Stimulated activated memory B cell treated with anti-CD40 and anti-IgM and Interleukin-4, amounts not matched to agents 10 μg/mL and 1 μg/mL and 100 μg/mL, for 72 hours (primary cell): ENCODE results near the gene MFSD2B.
"Not testable (repeated sequence)": the region's sequence is repeated elsewhere in the genome, so short reads cannot be mapped to it uniquely, and the experiment has no call there.

ENCODE experiments used
- ATAC-seq: fragments of 150-1000 bp; cut with Tn5 transposase; 2 replicates; pipeline ENCODE4 v1.10.0; 2021
- H3K27ac Mint-ChIP-seq: one replicate; pipeline ENCODE4 v1.8.0; 2022; ENCODE audit warnings: mild to moderate bottlenecking, mixed read lengths
- H3K27me3 Mint-ChIP-seq: one replicate; pipeline ENCODE4 v1.8.0; 2022; ENCODE audit warnings: mixed read lengths
- H3K36me3 Mint-ChIP-seq: one replicate; pipeline ENCODE4 v1.8.0; 2022; ENCODE audit warnings: mixed read lengths
- H3K4me1 Mint-ChIP-seq: one replicate; pipeline ENCODE4 v1.8.0; 2022; ENCODE audit warnings: mixed read lengths
- H3K4me3 Mint-ChIP-seq: one replicate; pipeline ENCODE4 v1.8.0; 2022; ENCODE audit warnings: mild to moderate bottlenecking, moderate library complexity, mixed read lengths
- H3K9me3 Mint-ChIP-seq: one replicate; pipeline ENCODE4 v1.8.0; 2022; ENCODE audit warnings: mixed read lengths

Gene MFSD2B

DNA sequence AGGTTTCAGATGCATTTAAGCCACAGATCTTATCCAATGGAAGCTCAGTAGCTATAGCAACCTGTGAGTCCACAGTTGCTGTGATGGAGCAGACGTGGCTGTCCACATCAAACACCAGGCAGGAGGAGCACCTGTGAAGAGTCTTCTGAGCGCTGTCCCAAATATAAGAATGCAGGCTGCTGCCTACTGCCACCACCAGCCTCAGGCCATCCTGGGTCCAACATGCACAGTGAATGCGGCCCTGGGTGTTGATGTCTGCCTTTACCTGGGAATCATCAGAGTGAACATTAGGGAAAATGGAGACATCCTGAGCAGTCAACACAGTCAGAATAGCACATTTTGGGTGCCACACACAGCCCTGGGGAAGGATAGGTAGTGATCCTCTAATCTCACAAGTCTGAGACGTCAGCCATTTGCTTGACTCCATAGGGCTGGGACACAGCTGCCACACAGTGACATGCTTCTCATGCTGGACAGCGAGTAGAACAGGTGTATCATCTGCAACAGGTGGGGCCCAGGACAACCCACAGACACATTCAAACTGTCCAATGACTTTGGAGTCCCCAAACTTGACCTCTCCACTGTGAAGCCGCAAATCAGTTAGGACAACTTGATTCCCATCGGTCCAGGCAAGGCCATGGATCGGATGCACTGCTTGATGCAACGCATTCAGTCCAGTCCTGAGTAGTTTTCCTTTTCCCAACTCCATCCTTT, 29.1 kb downstream of the MFSD2B start:
- H3K9me3 Mint-ChIP-seq: no peaks in the 10 kb centered on the region
- ATAC-seq: no peak
- H3K27ac Mint-ChIP-seq: no peak overlapping the region
- H3K4me1 Mint-ChIP-seq: peaks cover 18% of the 10 kb centered on the region
- peaks cover 23% of the 10 kb centered on the region for H3K36me3 Mint-ChIP-seq
- H3K27me3 Mint-ChIP-seq: no peaks in the 10 kb centered on the region
- no peak overlapping the region for H3K4me3 Mint-ChIP-seq

DNA sequence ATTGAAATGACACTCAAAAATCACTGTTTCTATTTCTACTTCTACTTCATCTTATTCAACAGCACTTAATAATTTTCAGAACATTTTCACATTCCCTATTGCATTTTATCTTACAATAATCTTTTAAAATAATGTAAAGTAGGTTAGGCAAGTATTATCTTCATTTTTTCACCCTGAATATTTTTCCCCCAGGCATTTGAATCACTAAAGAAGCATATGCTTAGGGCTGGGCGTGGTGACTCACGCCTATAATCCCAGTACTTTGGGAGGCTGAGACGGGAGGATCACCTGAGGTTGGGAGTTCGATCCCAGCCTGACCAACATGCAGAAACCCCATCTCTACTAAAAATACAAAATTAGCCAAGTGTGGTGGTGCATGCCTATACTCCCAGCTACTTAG, 30.6 kb downstream of the MFSD2B start:
- H3K27ac Mint-ChIP-seq: no peak overlapping the region

DNA sequence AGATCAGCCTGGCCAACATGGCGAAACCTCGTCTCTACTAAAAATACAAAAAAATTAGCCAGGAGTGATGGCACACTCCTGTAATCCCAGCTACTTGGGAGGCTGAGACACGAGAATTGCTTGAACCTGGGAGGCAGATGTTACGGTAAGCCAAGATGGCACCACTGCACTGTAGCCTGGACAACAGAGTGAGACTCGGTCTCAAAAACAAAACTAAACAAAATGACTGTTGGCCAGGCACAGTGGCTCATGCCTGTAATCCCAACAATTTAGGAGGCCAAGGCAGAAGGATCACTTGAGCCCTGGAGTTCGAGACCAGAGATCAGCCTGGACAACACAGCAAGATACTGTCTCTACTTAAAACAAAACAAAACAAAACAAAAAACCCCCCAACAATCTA, 33.2 kb downstream of the MFSD2B start:
- H3K27ac Mint-ChIP-seq, H3K9me3 Mint-ChIP-seq, H3K4me3 Mint-ChIP-seq, ATAC-seq, H3K27me3 Mint-ChIP-seq: not testable (repeated sequence)
- H3K4me1 Mint-ChIP-seq: peaks cover 33% of the 10 kb centered on the region
- peaks cover 14% of the 10 kb centered on the region for H3K36me3 Mint-ChIP-seq

More for the DNA sequence above, 30.6 kb downstream of the MFSD2B start:
- Mint-ChIP-seq H3K9me3 (no peaks in the 10 kb centered on the region), H3K4me3 (no peak overlapping the region), H3K27me3 (no peaks in the 10 kb centered on the region), H3K36me3 (peaks cover 23% of the 10 kb centered on the region), H3K4me1 (peaks cover 21% of the 10 kb centered on the region)
- no peak for ATAC-seq

DNA sequence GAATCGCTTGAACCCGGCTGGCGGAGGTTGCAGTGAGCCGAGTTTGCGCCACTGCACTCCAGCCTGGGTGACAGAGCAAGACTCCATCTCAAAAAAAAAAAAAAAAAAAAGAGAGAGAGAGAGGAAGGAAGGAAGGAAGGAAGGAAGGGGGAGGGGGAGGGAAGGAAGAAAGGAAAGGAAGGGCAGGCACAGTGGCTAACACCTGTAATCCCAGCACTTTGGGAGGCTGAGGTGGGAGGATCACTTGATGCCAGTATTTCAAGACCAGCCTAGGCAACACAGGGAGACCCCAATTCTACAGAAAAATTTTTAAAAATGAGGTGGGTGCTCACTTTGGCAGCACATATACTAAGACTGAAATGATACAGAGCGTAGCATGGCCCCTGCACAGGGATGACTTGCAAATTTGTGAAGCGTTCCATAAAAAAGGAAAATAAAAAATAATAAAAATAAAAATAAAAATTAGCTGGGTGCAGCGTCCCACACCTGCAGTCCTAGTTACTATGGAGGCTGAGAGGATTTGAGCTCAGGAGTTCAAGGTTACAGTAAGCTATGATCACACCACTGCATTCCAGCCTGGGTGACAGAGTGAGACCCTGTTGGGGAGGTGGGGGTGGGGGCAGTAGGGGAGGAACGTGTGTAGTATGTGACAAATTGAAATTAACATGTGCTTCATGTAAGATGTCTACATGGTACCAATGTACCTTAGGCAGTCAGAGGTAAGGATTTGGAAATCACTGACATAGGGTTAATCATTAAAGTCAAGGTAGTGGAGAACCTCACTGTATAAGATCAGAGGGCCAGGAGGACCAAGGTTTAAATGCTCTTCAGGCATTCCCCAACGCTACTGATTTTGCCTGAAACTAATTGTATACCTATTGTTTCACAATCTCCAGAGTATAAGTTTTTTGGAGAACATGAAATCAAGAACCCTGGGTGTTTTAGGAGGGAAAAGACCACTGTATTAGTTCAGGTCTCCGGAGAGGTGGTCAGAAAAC, 35.9 kb downstream of the MFSD2B start:
- H3K9me3 Mint-ChIP-seq: no peaks in the 10 kb centered on the region
- H3K27ac Mint-ChIP-seq: no peak overlapping the region
- H3K27me3 Mint-ChIP-seq: no peaks in the 10 kb centered on the region
- H3K4me1 Mint-ChIP-seq: peaks cover 33% of the 10 kb centered on the region
- ATAC-seq: no peak
- no peak overlapping the region for H3K4me3 Mint-ChIP-seq
- H3K36me3 Mint-ChIP-seq: peaks cover 6% of the 10 kb centered on the region

DNA sequence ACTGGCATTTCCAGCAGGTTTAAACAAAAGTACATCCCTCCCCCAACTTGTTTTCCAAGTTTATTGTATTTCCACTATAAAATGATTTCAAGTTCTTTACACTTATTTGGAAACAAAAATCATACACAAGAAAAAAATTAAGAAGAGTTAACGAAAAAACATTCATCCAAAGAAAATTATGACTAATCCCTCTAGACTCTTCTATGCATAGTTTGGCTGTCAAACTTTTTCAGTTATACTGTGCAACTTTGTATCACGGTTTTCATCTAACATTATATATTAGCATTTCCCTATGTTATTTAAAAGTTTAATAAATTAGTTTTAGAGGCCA, 36.7 kb downstream of the MFSD2B start:
- peak overlapping the region; percentile 36 for H3K4me3 Mint-ChIP-seq
- no peaks in the 10 kb centered on the region for H3K27me3 Mint-ChIP-seq
- ATAC-seq: no peak
- H3K9me3 Mint-ChIP-seq: no peaks in the 10 kb centered on the region
- peaks cover 6% of the 10 kb centered on the region for H3K36me3 Mint-ChIP-seq
- H3K4me1 Mint-ChIP-seq: peaks cover 33% of the 10 kb centered on the region
- peak overlapping the region; percentile 81 for H3K27ac Mint-ChIP-seq

DNA sequence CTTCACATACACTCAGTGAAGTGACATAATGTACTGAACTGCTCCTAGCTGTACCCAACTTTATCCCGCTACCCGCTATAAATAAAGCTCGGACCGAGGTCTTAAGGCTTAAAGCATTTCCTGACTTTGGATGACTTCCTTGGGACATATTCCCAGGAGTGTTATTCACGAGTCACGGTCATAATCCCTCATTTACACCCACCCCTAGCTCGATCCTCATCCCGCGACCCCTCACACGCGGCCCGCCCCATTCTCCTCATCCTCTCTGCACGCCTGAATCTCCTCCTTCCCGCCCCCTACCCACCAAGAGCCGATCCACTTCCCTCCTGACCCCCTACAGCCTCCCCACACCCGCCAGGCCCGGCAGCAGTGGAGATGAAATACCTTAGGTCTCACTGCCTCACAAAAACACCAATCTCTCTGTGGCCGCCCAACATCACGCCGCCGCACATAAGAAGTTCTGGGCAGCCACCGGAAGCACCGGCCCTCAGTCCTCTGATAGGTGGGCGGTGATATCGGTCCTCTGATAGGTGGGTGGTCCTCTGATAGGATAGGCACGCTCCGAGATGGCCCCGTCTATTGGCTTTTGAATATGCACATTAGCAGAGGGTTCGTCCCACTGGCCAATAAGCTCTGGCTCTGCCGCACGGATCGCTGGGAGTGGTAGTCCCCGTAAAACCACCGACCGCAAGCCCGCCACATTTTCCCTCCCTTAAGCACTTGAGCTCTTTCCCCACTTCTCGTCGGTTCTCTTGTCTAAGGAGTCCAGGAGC, 37.2 kb downstream of the MFSD2B start, which contains the start of gene WDCP:
Gene WDCP, minus strand, starts transcription at position 462 of the 773 bp plus-strand sequence. CDS start 7,897 bp downstream, outside the sequence.
- Mint-ChIP-seq H3K9me3 (no peaks in the 10 kb centered on the region), H3K27me3 (no peaks in the 10 kb centered on the region), H3K4me3 (peak within 1 kb of the TSS; percentile 89), H3K36me3 (peaks cover 6% of the 10 kb centered on the region), H3K27ac (peak within 1 kb of the TSS; percentile 81), H3K4me1 (peaks cover 33% of the 10 kb centered on the region)
- ATAC-seq: peak; percentile 100

DNA sequence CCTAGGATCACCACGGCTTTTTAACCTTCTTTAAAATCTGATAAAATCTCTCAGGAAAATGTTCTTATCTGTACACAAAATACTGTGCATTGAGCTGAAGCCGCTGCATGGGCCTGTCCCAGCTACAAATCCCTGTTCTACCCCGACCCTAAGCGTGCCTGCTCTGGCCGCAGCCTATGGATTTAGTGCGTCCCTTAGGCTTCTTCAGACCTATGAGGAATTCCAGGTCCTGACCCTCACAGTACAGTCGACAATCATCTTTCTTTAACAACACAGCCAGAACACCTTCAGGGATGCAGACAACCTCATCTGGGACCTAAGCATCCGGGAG, 37.8 kb downstream of the MFSD2B start:
- Mint-ChIP-seq H3K27ac (peak overlapping the region; percentile 81), H3K27me3 (no peaks in the 10 kb centered on the region), H3K9me3 (no peaks in the 10 kb centered on the region), H3K36me3 (peaks cover 6% of the 10 kb centered on the region), H3K4me3 (peak overlapping the region; percentile 89), H3K4me1 (peaks cover 33% of the 10 kb centered on the region)
- ATAC-seq: no peak

DNA sequence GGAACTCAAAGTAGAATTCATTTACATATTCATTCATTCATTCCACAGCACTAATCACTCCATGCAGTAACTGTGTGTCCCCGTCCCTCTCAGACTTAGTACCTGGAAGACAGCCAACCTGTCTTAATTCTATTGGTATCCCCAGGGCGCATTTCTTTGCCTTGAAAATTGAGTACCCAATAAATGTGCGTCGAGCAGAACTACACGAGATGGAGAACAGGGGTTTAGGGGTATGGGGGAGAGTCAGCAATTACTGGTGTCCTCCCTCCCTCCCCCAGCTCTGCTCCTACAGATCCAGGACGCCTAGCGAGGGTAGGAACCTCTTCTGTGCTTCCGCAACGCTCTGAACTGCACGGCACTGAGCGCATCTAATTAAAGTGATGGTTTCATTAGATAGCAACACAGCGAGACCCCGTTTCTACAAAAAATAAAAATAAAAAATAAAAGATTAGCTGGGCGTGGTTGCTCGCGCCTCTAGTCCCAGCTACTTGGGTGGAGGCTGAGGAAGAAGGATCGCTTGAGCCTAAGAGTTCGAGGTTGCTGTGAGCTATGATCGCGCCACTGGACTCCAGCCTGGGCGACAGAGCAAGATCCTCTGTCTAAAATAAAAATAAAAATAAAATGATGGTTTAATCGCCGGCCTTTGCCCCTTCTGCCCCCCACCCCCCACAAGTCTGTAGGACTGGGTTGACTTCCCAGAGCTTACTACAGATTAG, 39.0 kb downstream of the MFSD2B start:
- Mint-ChIP-seq H3K9me3 (no peaks in the 10 kb centered on the region), H3K27ac (no peak overlapping the region), H3K4me1 (peaks cover 27% of the 10 kb centered on the region), H3K36me3 (no peaks in the 10 kb centered on the region), H3K27me3 (no peaks in the 10 kb centered on the region), H3K4me3 (peak overlapping the region; percentile 40)
- ATAC-seq: no peak

DNA sequence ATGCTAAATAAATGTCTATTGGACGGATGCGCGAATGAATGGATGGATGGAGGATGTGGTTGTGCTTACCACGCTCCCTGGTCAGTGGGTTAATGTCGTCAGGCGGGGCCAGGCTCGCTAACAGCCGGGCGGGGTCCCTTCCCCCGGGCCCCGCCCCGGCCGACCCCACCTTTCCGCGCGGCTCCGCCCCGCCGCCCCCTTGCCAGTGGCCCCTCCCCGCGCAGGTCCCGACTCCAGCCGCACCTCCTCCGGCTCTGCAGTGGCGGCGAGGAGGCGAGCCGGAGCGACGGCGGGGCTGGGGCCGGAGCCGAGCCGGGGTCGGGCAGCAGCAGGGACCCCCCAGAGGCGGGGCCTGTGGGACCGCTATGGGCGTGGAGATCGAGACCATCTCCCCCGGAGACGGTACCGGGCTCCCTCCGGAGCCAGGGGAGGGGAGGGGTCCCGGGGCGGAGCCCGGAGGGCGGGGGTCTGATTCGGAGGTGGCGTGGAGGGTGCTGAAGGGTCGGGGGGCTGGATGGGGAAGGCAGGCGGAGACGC, 39.7 kb downstream of the MFSD2B start, which contains the start of gene FKBP1B:
Gene FKBP1B, plus strand, starts transcription at position 257 of the 537 bp plus-strand sequence. Its CDS starts 109 bp downstream, at position 366.
- ATAC-seq: peak; percentile 47
- H3K4me3 Mint-ChIP-seq: peak within 1 kb of the TSS; percentile 40
- H3K27ac Mint-ChIP-seq: no peak within 1 kb of the TSS
- H3K27me3 Mint-ChIP-seq: no peaks in the 10 kb centered on the region
- no peaks in the 10 kb centered on the region for H3K36me3 Mint-ChIP-seq
- no peaks in the 10 kb centered on the region for H3K9me3 Mint-ChIP-seq
- peaks cover 27% of the 10 kb centered on the region for H3K4me1 Mint-ChIP-seq

DNA sequence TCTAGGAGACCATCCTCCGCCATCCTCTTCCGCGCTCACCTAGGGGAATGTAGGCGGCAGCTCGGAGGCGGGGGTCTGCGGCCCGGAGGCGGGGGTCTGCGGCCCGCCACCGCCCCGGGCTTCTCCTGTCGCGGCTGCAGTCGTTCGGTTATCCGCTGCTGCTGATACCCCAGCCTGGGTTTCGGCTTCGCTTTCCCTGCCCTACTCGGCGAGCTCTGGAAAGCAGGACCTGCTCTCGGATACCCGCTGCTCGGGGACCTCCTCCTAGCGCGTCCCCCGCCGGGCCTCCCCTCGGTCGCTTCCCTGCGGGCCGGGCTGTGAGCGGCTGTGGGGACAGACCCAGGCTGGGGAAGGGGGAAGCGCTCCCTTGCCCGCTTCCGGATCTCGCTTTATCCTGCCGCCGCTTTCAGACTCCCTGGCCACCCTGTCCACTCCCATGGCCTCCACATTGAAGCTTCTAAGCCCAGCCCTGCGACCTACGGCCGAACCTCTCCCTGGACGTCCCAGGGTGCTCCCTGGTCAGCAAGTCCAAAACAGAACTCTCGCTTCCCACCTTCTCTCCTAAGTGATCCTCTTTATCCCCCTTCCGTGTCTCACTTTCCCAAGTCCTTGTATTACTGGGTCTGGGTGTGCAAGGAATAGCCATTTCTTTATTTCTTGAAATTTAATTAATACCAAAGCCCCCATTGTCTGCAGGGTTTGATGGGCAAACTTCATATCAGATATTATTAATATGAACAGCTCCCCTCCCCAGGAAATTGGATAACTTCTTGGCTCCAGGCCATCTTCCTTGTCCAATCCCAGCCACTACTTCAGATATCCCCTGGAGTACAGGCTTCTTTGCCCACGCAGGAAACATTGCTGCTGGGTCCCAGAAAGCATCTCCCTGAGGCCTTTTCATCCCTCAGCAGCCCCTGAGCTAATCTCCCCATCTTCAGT, 40.4 kb downstream of the MFSD2B start:
- H3K4me1 Mint-ChIP-seq: peaks cover 21% of the 10 kb centered on the region
- H3K36me3 Mint-ChIP-seq: no peaks in the 10 kb centered on the region
- H3K9me3 Mint-ChIP-seq: no peaks in the 10 kb centered on the region
- H3K27ac Mint-ChIP-seq: no peak overlapping the region
- no peak overlapping the region for H3K4me3 Mint-ChIP-seq
- no peaks in the 10 kb centered on the region for H3K27me3 Mint-ChIP-seq
- no peak for ATAC-seq

DNA sequence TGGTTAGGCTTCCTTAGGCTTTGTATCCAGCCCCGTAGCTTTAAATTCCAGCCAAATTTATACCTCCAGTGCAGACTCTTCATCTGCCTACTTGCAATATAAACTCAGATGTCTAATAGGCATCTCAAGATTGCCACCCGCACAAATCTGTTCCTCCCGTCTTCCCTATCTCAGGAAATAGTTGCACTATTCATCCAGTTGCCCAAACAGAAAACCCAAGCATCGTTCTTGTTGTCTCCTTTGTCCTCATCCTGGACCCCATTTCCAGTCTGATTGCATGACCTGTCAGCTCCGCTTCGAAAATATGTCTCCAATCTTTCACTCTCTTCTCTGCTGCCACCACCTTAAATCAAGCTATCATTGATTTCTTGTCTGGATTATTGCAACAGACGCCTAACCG, 41.9 kb downstream of the MFSD2B start:
- Mint-ChIP-seq H3K27ac (no peak overlapping the region), H3K27me3 (no peaks in the 10 kb centered on the region), H3K4me3 (no peak overlapping the region), H3K4me1 (peaks cover 10% of the 10 kb centered on the region), H3K9me3 (no peaks in the 10 kb centered on the region), H3K36me3 (no peaks in the 10 kb centered on the region)
- ATAC-seq: no peak

DNA sequence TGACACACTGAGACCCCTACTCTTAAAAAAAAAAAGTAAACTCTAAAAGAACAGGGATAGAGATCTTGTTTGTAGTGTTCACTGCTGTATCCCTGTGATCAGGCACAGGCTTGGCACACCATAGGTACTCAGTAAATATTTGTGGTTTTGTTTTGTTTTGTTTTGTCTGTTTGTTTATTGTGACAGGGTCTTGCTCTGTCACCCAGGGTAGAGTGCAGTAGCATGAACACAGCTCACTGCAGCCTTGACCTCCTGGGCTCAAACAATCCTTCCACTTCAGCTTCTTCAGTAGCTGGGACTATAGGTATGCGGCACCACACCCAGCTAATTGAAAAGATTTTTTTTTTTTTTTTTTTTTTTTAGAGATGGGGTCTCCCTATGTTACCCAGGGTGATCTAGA, 43.1 kb downstream of the MFSD2B start:
- Mint-ChIP-seq H3K9me3 (no peaks in the 10 kb centered on the region), H3K36me3 (no peaks in the 10 kb centered on the region), H3K27ac (no peak overlapping the region), H3K27me3 (no peaks in the 10 kb centered on the region), H3K4me1 (no peaks in the 10 kb centered on the region), H3K4me3 (no peak overlapping the region)
- no peak for ATAC-seq

DNA sequence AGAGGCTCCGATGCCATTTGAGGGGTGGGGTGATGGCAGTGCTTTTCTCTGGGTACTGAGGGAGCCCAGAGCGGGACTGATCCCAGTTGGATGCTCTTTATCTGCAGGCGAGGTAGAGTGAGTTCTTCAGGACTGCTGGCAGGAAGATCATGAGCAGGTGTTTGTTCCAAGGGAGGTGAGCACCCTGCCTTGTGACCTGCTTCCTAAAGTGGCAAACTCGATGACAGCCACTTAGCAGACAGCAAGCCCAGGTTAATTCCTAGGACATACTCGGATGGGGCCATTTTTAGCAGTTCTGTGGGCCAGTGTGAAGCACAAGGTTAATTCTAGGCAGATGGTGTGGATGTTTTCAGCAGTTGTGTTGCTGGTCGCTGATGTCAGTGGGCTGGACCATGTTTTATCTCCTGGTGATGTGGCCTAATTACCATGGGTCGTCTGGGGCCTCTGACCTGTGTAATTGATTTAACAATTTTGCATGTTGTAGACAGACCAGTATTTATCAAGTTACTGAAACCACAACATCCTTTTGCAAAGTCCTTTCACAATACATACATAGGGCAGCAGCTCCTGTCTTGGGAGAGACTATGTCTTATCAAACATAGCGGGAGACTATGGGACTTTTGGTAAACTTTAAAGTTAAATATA, 44.6 kb downstream of the MFSD2B start:
- no peak overlapping the region for H3K4me3 Mint-ChIP-seq
- H3K27ac Mint-ChIP-seq: no peak overlapping the region
- no peaks in the 10 kb centered on the region for H3K27me3 Mint-ChIP-seq
- H3K9me3 Mint-ChIP-seq: no peaks in the 10 kb centered on the region
- H3K36me3 Mint-ChIP-seq: no peaks in the 10 kb centered on the region
- H3K4me1 Mint-ChIP-seq: no peaks in the 10 kb centered on the region
- no peak for ATAC-seq
